Stimulated activated effector memory CD8-positive, alpha-beta T cell treated with anti-CD3 and anti-CD28 coated beads, Interleukin-12 subunit alpha, Interleukin-12 subunit beta, amount 100 ng/mL, for 72 hours (primary cell): ENCODE measurements around the gene VRK3.

Source experiments
- ATAC-seq: fragments of 150-1000 bp; cut with Tn5 transposase; 2 replicates; pipeline ENCODE4 v1.10.0; 2021
- DNase-seq, 2 donors: peaks; one replicate each; pipeline ENCODE4 v3.0.0; 2021 to 2022; ENCODE audit warnings: low spot score in 2 of 2
- H3K27ac Mint-ChIP-seq: one replicate; pipeline ENCODE4 v1.8.0; 2022; ENCODE audit warnings: mild to moderate bottlenecking, mixed read lengths
- H3K36me3 Mint-ChIP-seq: one replicate; pipeline ENCODE4 v1.8.0; 2022; ENCODE audit warnings: mild to moderate bottlenecking, mixed read lengths
- H3K4me1 Mint-ChIP-seq: one replicate; pipeline ENCODE4 v1.8.0; 2022; ENCODE audit warnings: mixed read lengths
- H3K4me3 Mint-ChIP-seq: one replicate; pipeline ENCODE4 v1.8.0; 2022; ENCODE audit warnings: mild to moderate bottlenecking, mixed read lengths
- H3K9me3 Mint-ChIP-seq: one replicate; pipeline ENCODE4 v1.8.0; 2022; ENCODE audit warnings: mixed read lengths

Gene VRK3

DNA sequence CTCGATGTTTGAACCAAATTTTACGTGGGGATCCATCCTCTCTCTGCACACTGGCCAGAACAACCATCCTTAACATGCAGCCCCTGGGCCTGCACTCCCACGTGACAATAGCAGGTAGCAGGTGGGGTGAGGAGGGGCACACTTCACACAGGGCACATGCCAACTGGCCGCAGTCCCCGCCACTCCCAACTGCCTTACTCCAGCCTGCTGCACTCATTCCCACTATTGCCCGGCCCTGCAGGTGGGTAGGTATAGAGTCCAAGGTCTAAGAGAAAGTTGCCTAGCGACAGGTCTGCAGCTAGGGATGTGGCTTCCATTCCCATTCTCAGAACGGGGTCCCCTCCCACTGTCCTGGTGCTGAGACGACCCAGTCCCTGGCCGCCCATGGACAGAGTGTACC, 18.0 kb downstream of the VRK3 start:
- Mint-ChIP-seq H3K27ac (peak overlapping the region; percentile 16), H3K36me3 (peaks cover 80% of the 10 kb centered on the region), H3K4me1 (peaks cover 43% of the 10 kb centered on the region), H3K4me3 (no peak overlapping the region), H3K9me3 (no peaks in the 10 kb centered on the region)
- ATAC-seq (no peak), DNase-seq (no peak)

GRCh38 chr19:50005428-50005827, 19.7 kb downstream of the VRK3 start:
- H3K4me1 Mint-ChIP-seq: peaks cover 56% of the 10 kb centered on the region
- ATAC-seq (peak; percentile 75), DNase-seq (no peak)
- H3K36me3 Mint-ChIP-seq: peaks cover 79% of the 10 kb centered on the region
- no peaks in the 10 kb centered on the region for H3K9me3 Mint-ChIP-seq
- H3K27ac Mint-ChIP-seq: peak overlapping the region; percentile 45
- no peak overlapping the region for H3K4me3 Mint-ChIP-seq

- H3K36me3 Mint-ChIP-seq: peaks cover 91% of the 10 kb centered on the region
- H3K4me1 Mint-ChIP-seq: peaks cover 62% of the 10 kb centered on the region
- peak overlapping the region; percentile 62 for H3K4me3 Mint-ChIP-seq
- H3K9me3 Mint-ChIP-seq: no peaks in the 10 kb centered on the region
- peak overlapping the region; percentile 62 for H3K27ac Mint-ChIP-seq
- DNase-seq (peak; percentile 26 to 70), ATAC-seq (peak; percentile 91)
Measured at GRCh38 chr19:50003810-50004419, 21.3 kb downstream of the VRK3 start.

DNA sequence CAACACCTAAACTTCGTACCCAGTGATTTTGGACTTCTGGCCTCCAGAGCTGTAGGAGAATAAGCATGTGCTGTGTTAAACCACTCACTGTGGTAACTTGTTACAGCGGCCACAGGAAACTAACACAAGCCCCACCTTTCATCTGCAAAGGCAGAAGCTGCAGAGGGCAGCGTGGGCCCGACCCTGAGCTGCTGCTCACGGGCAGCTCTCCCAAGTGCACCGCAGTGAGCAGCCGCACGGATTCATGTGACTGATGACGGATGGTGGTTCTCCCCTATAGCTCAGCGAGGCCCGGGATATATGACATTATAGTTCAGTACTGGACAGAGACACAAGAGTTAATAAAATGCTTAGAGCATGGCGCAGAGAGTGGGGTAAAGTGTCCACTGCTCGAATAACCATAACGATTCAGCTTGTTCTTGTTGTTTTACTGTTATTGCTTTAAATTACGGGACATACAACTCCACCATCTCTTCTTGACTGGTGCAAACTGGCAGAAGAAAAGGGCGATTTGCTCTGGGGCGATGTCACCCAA, 21.9 kb downstream of the VRK3 start:
- peaks cover 62% of the 10 kb centered on the region for H3K4me1 Mint-ChIP-seq
- peak overlapping the region; percentile 62 for H3K4me3 Mint-ChIP-seq
- no peaks in the 10 kb centered on the region for H3K9me3 Mint-ChIP-seq
- H3K27ac Mint-ChIP-seq: no peak overlapping the region
- ATAC-seq: peak; percentile 12
- H3K36me3 Mint-ChIP-seq: peaks cover 91% of the 10 kb centered on the region
- DNase-seq: no peak

GRCh38 chr19:50002386-50002960, 22.7 kb downstream of the VRK3 start:
- Mint-ChIP-seq H3K4me3 (no peak overlapping the region), H3K4me1 (peaks cover 62% of the 10 kb centered on the region), H3K9me3 (no peaks in the 10 kb centered on the region), H3K36me3 (peaks cover 91% of the 10 kb centered on the region), H3K27ac (no peak overlapping the region)
- no peak for ATAC-seq
- no peak for DNase-seq

DNA sequence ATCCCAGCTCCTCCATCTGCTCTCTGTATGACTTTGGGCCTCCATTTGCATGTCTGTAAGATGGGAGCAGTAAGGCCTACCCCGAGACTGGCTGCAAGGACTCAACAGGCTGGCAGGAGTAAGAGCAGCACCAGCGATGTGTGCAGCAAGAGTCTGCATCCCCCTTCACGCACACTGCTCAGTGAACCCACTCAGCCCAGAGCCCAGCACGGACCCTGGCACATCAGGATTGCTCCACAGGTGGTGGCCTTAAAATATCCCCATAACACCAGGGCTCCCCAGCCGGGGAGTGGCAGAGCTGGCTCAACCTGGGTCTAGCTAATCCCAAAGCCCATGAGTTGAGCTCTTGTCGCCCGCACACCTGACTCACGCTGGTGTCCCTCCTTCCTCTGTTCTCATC, 23.4 kb downstream of the VRK3 start:
- ATAC-seq (no peak), DNase-seq (no peak)
- Mint-ChIP-seq H3K4me1 (peaks cover 57% of the 10 kb centered on the region), H3K36me3 (peaks cover 91% of the 10 kb centered on the region), H3K27ac (no peak overlapping the region), H3K4me3 (no peak overlapping the region), H3K9me3 (no peaks in the 10 kb centered on the region)

DNA sequence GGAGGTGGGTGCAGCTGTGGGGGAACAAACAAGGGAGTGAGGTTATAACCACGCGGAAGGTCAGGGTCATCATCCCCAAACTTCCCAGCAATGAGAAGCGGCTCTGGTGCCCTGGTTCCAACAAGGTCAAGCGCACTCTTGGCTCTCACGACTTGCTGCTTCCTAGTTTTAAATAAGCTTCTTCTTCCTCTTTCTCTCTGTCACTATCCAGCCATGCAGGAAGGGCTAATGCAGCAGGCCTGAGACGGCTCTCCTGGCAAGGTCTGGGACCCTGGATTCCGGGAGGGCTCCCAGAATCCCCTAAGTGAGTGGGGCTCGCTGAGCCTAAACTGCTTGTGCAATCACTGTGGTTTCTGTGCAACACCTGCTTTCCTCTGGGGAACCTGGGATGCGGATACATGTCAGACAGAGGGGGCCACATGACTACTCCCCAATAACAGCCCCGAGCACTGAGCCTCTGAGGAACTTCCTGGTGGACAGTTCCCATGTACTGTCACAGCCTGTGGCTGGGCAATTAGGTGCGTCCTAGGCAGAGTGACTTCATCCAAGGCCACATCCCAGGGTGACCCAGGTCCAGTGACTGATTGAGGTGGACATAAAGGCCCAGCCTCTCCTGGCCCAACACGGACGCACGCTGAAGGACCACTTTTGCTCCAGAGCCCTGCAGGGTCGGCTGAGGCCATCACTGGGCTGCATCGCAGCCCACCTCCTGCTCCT, 24.2 kb downstream of the VRK3 start:
- Mint-ChIP-seq H3K4me3 (no peak overlapping the region), H3K9me3 (no peaks in the 10 kb centered on the region), H3K36me3 (peaks cover 91% of the 10 kb centered on the region)

DNA sequence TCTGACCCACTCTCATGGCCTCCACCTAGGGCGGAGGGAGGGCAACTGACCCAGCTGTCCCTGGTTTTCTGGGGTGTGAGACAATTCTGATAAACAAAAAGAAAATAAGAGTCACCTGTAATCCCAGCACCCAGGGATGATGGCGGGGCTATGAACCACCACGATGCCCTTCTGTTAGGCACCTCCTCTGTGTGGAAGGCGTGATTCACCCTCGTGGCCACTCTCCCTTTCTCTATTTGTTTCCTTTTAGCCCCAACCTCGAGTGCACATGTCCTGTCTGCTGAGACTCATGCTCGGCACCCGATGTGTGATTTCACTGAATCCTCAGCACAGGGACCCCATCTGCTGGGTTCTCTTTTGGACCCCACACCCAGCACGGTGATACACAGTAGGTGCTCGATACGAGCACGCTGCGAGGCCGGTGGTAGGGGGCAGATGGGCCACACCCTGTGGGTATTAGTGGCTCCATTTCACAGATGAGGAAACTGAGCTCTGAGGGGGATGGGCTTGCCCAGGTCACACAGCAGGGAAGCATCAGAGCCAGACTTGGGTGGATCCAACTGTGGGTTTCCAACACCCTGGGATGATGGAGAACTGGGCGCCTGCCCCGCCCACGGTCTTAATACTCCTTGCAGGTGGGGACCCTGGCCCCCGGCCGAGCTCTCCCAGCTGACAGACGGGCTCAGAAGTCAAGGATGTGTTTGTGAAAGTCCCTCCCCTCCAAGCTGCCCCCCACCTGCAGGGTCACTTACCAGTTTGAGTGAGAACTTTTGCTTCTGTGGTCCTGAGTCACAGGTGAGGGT, 24.9 kb downstream of the VRK3 start:
- Mint-ChIP-seq H3K4me1 (peaks cover 50% of the 10 kb centered on the region), H3K27ac (peak overlapping the region; percentile 23), H3K4me3 (no peak overlapping the region), H3K36me3 (peaks cover 91% of the 10 kb centered on the region), H3K9me3 (no peaks in the 10 kb centered on the region)
- ATAC-seq (peak; percentile 57), DNase-seq (no peak)

More for the DNA sequence above, 24.2 kb downstream of the VRK3 start:
- Mint-ChIP-seq H3K27ac (peak overlapping the region; percentile 23), H3K4me1 (peaks cover 56% of the 10 kb centered on the region)
- DNase-seq (no peak), ATAC-seq (no peak)

DNA sequence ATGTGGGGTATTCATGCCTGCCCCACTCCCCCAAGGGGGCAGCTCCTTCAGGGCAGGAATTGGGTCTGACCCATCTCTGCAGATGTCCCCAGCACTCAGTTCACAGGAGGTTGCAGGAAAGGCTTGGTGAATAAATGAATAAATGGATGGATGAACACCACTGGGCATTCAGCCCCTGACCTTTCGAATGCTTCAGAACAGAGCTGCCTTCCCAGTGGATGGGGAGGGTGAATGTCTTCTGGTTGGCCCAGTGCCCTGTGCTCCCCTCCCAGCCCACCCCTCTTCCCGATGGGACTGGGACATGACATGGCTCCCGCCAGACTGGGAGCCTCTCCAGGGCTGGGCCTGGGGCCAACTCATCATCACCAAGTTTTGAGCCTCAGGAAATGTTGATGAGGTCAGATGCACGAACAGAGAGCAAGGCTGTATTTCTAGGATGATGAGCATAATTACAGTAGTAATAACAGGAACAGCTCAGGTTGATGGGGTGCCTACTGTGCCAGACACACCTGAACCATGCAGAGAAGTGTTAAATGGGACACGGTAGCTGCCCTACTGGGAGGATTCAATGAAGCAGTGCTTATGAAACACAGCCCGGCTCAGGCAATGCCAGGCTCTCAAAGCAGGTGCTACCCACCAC, 25.7 kb downstream of the VRK3 start:
- DNase-seq (no peak), ATAC-seq (no peak)
- Mint-ChIP-seq H3K4me1 (peaks cover 43% of the 10 kb centered on the region), H3K36me3 (peaks cover 93% of the 10 kb centered on the region), H3K27ac (no peak overlapping the region), H3K4me3 (no peak overlapping the region), H3K9me3 (no peaks in the 10 kb centered on the region)

- H3K4me1 Mint-ChIP-seq: peaks cover 25% of the 10 kb centered on the region
- H3K27ac Mint-ChIP-seq: no peak overlapping the region
- DNase-seq: no peak
Measured at GRCh38 chr19:49997709-49998108, 27.5 kb downstream of the VRK3 start.

GRCh38 chr19:49988433-49988832, 36.7 kb downstream of the VRK3 start:
- Mint-ChIP-seq H3K4me1 (peaks cover 31% of the 10 kb centered on the region), H3K9me3 (no peaks in the 10 kb centered on the region), H3K27ac (no peak overlapping the region), H3K4me3 (no peak overlapping the region), H3K36me3 (peaks cover 75% of the 10 kb centered on the region)
- DNase-seq (no peak), ATAC-seq (peak; percentile 92)

More at GRCh38 chr19:49997709-49998108, 27.5 kb downstream of the VRK3 start:
- peaks cover 96% of the 10 kb centered on the region for H3K36me3 Mint-ChIP-seq
- peak; percentile 59 for ATAC-seq
- H3K9me3 Mint-ChIP-seq: no peaks in the 10 kb centered on the region
- no peak overlapping the region for H3K4me3 Mint-ChIP-seq

GRCh38 chr19:49988007-49988406, 37.2 kb downstream of the VRK3 start:
- DNase-seq (no peak), ATAC-seq (no peak)
- H3K36me3 Mint-ChIP-seq: peaks cover 72% of the 10 kb centered on the region
- H3K9me3 Mint-ChIP-seq: no peaks in the 10 kb centered on the region
- no peak overlapping the region for H3K4me3 Mint-ChIP-seq
- peaks cover 31% of the 10 kb centered on the region for H3K4me1 Mint-ChIP-seq
- H3K27ac Mint-ChIP-seq: no peak overlapping the region

- H3K9me3 Mint-ChIP-seq: no peaks in the 10 kb centered on the region
- H3K4me3 Mint-ChIP-seq: no peak overlapping the region
- H3K4me1 Mint-ChIP-seq: peaks cover 31% of the 10 kb centered on the region
- no peak overlapping the region for H3K27ac Mint-ChIP-seq
- peaks cover 65% of the 10 kb centered on the region for H3K36me3 Mint-ChIP-seq
- DNase-seq (peak; percentile 60 to 87), ATAC-seq (peak; percentile 52)
Measured at GRCh38 chr19:49987159-49987698, 37.9 kb downstream of the VRK3 start.

GRCh38 chr19:49986354-49986753, 38.8 kb downstream of the VRK3 start:
- no peak for DNase-seq
- Mint-ChIP-seq H3K4me1 (peaks cover 31% of the 10 kb centered on the region), H3K9me3 (no peaks in the 10 kb centered on the region), H3K36me3 (peaks cover 64% of the 10 kb centered on the region), H3K4me3 (no peak overlapping the region), H3K27ac (no peak overlapping the region)
- no peak for ATAC-seq
